K562 (cell line): Measurements from ENCODE around the gene ZNF785. TPM values are rescaled to one million over a fixed set of nuclear protein-coding genes. Genes with fewer than 3 reads are reported as not detected.

Experiments
- ATF1 ChIP-seq, 2 experiments: fragments of 450-650 bp in 1 of 2; IDR thresholded peaks; 2 replicates each; pipeline ENCODE4 v1.6.1; 2016; ENCODE audit warnings: missing compliant biosample characterization in 1 of 2, missing genetic modification characterization in 1 of 2
- CTBP1 ChIP-seq: fragments of 450-650 bp; IDR thresholded peaks from 2 replicates; pipeline ENCODE4 v1.6.1; 2016; ENCODE audit warnings: borderline replicate concordance
- DPF2 ChIP-seq: fragments of 450-650 bp; IDR thresholded peaks from 2 replicates; pipeline ENCODE4 v1.6.1; 2016
- HOXB6 ChIP-seq: fragments of 250-450 bp; sonication (Bioruptor Pico); IDR thresholded peaks from 2 replicates; pipeline ENCODE4 v1.5.1; 2022; ENCODE audit warnings: mild to moderate bottlenecking, borderline replicate concordance
- KLF13 ChIP-seq: fragments of 450-650 bp; IDR thresholded peaks from 2 replicates; pipeline ENCODE4 v1.6.1; 2016; ENCODE audit warnings: missing genetic modification characterization, low read depth, mild to moderate bottlenecking, missing compliant biosample characterization, moderate library complexity, borderline replicate concordance
- L3MBTL2 ChIP-seq: fragments of 450-650 bp; IDR thresholded peaks from 2 replicates; pipeline ENCODE4 v1.6.1; 2016; ENCODE audit warnings: mild to moderate bottlenecking, moderate library complexity
- LCOR ChIP-seq: sonication (generic); formaldehyde crosslinking; IDR thresholded peaks from 2 replicates; pipeline ENCODE4 v1.8.0; 2022; ENCODE audit warnings: mild to moderate bottlenecking, missing genetic modification reagents
- PBX2 ChIP-seq, 2 experiments: IDR thresholded peaks in 1 of 2; conservative IDR thresholded peaks in 1 of 2; 2 replicates each; pipeline ENCODE4 v1.6.1; 2016; ENCODE audit warnings: low read depth in 2 of 2, mild to moderate bottlenecking in 1 of 2, missing compliant biosample characterization in 1 of 2, missing genetic modification characterization in 1 of 2, moderate library complexity in 1 of 2
- PHF20 ChIP-seq: fragments of 450-650 bp; IDR thresholded peaks from 2 replicates; pipeline ENCODE4 v1.6.1; 2018; ENCODE audit not compliant: partially characterized antibody
- RAD21 ChIP-seq, 2 experiments: fragments of 250-450 bp in 1 of 2; fragments of 450-650 bp in 1 of 2; sonication (Bioruptor Pico) in 1 of 2; formaldehyde crosslinking in 1 of 2; IDR thresholded peaks in 1 of 2; conservative IDR thresholded peaks in 1 of 2; 2 replicates each; pipeline versions ENCODE4 v1.4.0 to v1.8.0; 2020 to 2022; ENCODE audit warnings: mild to moderate bottlenecking in 2 of 2, moderate library complexity in 1 of 2
- STAT5A ChIP-seq: IDR thresholded peaks from 2 replicates; pipeline ENCODE4 v1.6.1; 2012; ENCODE audit warnings: low read length, inconsistent platforms, borderline replicate concordance
- WHSC1 ChIP-seq: IDR thresholded peaks from one replicate; pipeline ENCODE4 v1.6.1; 2012; ENCODE audit warnings: low read length, control low read depth, inconsistent platforms
- ZEB2 ChIP-seq: fragments of 450-650 bp; IDR thresholded peaks from 2 replicates; pipeline ENCODE4 v1.6.1; 2016
- ZNF408 ChIP-seq: fragments of 250-450 bp; sonication (Bioruptor Pico); IDR thresholded peaks from 2 replicates; pipeline ENCODE4 v1.4.0; 2020; ENCODE audit warnings: low read depth, mild to moderate bottlenecking, moderate library complexity
- ZNF431 ChIP-seq: sonication (generic); formaldehyde crosslinking; IDR thresholded peaks from 2 replicates; pipeline ENCODE4 v1.8.0; 2022; ENCODE audit warnings: mild to moderate bottlenecking, missing genetic modification reagents
- ZNF696 ChIP-seq: fragments of 250-450 bp; sonication (Bioruptor Pico); conservative IDR thresholded peaks from 2 replicates; pipeline ENCODE4 v1.4.0; 2020; ENCODE audit warnings: mild to moderate bottlenecking, moderate library complexity
- polyA plus RNA-seq, 8 experiments: library from polyadenylated mRNA; depleted of rRNA in 4 of 8; stranded (reverse) in 5 of 8; unstranded in 3 of 8; fragments of >200 nt; fragmentation: Nextera tagmentation in 2 of 8; fragmentation: Illumina TruSeq in 1 of 8; extraction: Ambion mirVana in 2 of 8; extraction: Trizol in 1 of 8; gene quantifications; 2 replicates each; pipeline versions ENCODE4 v1.2.1 to v1.2.3, GENCODE V29; 2011 to 2014; ENCODE audit warnings: inconsistent platforms in 1 of 8, missing spikeins in 1 of 8
- total RNA-seq, 7 experiments: library from RNA; depleted of rRNA in 6 of 7; stranded (reverse); fragments of >200 nt in 6 of 7; fragmentation: Illumina TruSeq in 2 of 7; extraction: Trizol in 2 of 7; gene quantifications; 2 replicates each; pipeline versions ENCODE4 v1.2.1 to v1.2.3, GENCODE V29; 2011 to 2021; ENCODE audit warnings: low replicate concordance in 1 of 7
- TF ChIP-seq, protein P1 (sequence below): sonication (generic); formaldehyde crosslinking; IDR thresholded peaks from 2 replicates; pipeline ENCODE4 v1.8.0; 2022; ENCODE audit warnings: mild to moderate bottlenecking, missing genetic modification reagents
- TF ChIP-seq, protein P2 (sequence below): fragments of 450-650 bp; IDR thresholded peaks from 2 replicates; pipeline ENCODE4 v1.6.1; 2016; ENCODE audit warnings: mild to moderate bottlenecking
- TF ChIP-seq, protein P3 (sequence below), 2 experiments: fragments of 450-650 bp; IDR thresholded peaks; 2 replicates each; pipeline ENCODE4 v1.6.1; 2016

The ZNF785 gene
- total and polyA plus RNA-seq, 9 of the 15 experiments (the other 6 are each of a cell fraction or from before 2014, with no cell fraction given): 0.64 to 11.0 (median 6.4) TPM

DNA sequence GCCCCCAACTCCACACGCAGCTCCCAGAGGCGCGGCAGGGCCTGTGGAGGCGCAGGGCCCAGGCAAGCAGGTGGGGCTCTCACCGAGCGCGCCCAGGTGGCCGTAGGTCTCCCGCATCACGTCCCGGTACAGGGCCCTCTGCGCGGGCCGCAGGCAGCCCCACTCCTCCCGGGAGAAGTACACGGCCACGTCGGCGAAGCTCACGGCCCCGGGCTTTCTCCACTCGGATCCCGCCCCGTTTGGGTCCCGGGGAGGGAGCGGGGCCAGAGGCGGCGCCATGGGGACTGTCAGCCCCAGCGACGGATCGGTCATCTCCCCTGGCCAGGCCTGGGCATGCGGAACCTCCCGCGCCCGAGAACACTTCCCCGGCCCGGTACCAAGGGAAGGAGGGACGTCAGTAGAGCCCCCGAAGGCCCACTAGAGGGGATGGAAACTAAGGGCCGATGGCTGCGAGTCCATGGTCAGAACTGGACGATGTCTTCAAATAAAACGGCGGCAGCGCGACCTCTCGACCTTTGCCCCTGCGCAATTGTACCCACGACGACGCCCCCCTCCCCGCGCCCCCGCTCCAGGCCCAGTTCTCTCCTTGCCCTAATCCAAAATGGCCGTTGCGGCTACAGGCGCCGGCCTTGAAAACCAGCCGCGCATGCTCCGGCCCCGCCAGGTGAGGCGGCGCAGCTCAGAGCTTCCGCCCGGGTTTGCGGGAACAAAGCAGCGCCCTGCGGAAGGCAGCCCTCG lies 51.0 kb downstream of the ZNF785 start, which contains the start of gene ZNF747 (continued):
- no peak for TF ChIP-seq ZNF408 (CRISPR knock-in tag)
- TF ChIP-seq, protein P1, sequence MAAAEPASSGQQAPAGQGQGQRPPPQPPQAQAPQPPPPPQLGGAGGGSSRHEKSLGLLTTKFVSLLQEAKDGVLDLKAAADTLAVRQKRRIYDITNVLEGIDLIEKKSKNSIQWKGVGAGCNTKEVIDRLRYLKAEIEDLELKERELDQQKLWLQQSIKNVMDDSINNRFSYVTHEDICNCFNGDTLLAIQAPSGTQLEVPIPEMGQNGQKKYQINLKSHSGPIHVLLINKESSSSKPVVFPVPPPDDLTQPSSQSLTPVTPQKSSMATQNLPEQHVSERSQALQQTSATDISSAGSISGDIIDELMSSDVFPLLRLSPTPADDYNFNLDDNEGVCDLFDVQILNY (CRISPR knock-in tag): no peak
- no peak for TF ChIP-seq WHSC1
- TF ChIP-seq HOXB6 (CRISPR knock-in tag): no peak
- no peak for TF ChIP-seq KLF13 (tag)
- peak; percentile 69 for TF ChIP-seq PHF20
- no peak for TF ChIP-seq STAT5A
- no peak for TF ChIP-seq ZNF696
- TF ChIP-seq, protein P2, sequence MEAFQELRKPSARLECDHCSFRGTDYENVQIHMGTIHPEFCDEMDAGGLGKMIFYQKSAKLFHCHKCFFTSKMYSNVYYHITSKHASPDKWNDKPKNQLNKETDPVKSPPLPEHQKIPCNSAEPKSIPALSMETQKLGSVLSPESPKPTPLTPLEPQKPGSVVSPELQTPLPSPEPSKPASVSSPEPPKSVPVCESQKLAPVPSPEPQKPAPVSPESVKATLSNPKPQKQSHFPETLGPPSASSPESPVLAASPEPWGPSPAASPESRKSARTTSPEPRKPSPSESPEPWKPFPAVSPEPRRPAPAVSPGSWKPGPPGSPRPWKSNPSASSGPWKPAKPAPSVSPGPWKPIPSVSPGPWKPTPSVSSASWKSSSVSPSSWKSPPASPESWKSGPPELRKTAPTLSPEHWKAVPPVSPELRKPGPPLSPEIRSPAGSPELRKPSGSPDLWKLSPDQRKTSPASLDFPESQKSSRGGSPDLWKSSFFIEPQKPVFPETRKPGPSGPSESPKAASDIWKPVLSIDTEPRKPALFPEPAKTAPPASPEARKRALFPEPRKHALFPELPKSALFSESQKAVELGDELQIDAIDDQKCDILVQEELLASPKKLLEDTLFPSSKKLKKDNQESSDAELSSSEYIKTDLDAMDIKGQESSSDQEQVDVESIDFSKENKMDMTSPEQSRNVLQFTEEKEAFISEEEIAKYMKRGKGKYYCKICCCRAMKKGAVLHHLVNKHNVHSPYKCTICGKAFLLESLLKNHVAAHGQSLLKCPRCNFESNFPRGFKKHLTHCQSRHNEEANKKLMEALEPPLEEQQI: no peak
- peak; percentile 74; the same call in 1 of the 2 replicates for TF ChIP-seq L3MBTL2
- TF ChIP-seq, protein P3, sequence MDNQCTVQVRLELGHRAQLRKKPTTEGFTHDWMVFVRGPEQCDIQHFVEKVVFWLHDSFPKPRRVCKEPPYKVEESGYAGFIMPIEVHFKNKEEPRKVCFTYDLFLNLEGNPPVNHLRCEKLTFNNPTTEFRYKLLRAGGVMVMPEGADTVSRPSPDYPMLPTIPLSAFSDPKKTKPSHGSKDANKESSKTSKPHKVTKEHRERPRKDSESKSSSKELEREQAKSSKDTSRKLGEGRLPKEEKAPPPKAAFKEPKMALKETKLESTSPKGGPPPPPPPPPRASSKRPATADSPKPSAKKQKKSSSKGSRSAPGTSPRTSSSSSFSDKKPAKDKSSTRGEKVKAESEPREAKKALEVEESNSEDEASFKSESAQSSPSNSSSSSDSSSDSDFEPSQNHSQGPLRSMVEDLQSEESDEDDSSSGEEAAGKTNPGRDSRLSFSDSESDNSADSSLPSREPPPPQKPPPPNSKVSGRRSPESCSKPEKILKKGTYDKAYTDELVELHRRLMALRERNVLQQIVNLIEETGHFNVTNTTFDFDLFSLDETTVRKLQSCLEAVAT (IDR thresholded peaks at IDR 0.05): peak in 1 of 2 experiments; percentile 89; a peak in 2 of 4 replicates
- 0 out of 2 replicates have a peak, but pooled peaks have one; percentile 4 for TF ChIP-seq DPF2
- 0 out of 4 replicates have a peak, but pooled peaks of 1 of the 2 experiments have one; percentile 5 for TF ChIP-seq RAD21 (CRISPR knock-in tag; conservative IDR thresholded peaks at IDR 0.05 in 1 of 2, IDR thresholded peaks at IDR 0.05 in 1 of 2)
- no peak for TF ChIP-seq PBX2 (CRISPR knock-in tag; IDR thresholded peaks at IDR 0.05; ENCODE audit: low read depth)
- TF ChIP-seq PBX2 (tag; conservative IDR thresholded peaks at IDR 0.05; ENCODE audit: low read depth): no peak
- TF ChIP-seq LCOR (CRISPR knock-in tag): no peak
- TF ChIP-seq ATF1 (CRISPR knock-in tag; IDR thresholded peaks at IDR 0.05): no peak
- TF ChIP-seq ATF1 (tag; IDR thresholded peaks at IDR 0.05): peak; percentile 72; the same call in 1 of the 2 replicates
- TF ChIP-seq ZNF431 (CRISPR knock-in tag): peak; percentile 28; the same call in 1 of the 2 replicates
- TF ChIP-seq ZEB2: 0 out of 2 replicates have a peak, but pooled peaks have one; percentile 19
- TF ChIP-seq CTBP1: no peak
